ENCODE data around the gene PLCH1. TPM values are rescaled to one million over a fixed set of nuclear protein-coding genes. Genes with fewer than 3 reads are reported as not detected.

The PLCH1 gene
- total RNA-seq, 6 experiments from 2014 or later = not detected

- DNase-seq = no peak
- H3K9me3 Mint-ChIP-seq = no peaks in the 10 kb centered on the region
- H3K27me3 Mint-ChIP-seq (ENCODE audit: insufficient read depth) = no peaks in the 10 kb centered on the region; the same call in 1 of the 2 replicates
- no peak overlapping the region for H3K27ac Mint-ChIP-seq
- H3K4me3 Mint-ChIP-seq = no peak overlapping the region
- H3K36me3 Mint-ChIP-seq (ENCODE audit: low read depth) = peaks cover 19% of the 10 kb centered on the region
- TF ChIP-seq CTCF (IDR thresholded peaks at IDR 0.05) = no peak
- H3K4me1 Mint-ChIP-seq (ENCODE audit: low read depth) = peaks cover 3% of the 10 kb centered on the region; the same call in 1 of the 2 replicates
Observed at GRCh38 chr3:155771126-155771525, 26.3 kb upstream of the PLCH1 start.

GRCh38 chr3:155766206-155766605 lies 21.3 kb upstream of the PLCH1 start:
- Mint-ChIP-seq H3K27me3 (ENCODE audit: insufficient read depth) (no peaks in the 10 kb centered on the region; the same call in 1 of the 2 replicates), H3K9me3 (no peaks in the 10 kb centered on the region), H3K4me3 (no peak overlapping the region), H3K36me3 (ENCODE audit: low read depth) (peaks cover 14% of the 10 kb centered on the region), H3K4me1 (ENCODE audit: low read depth) (peaks cover 5% of the 10 kb centered on the region; the same call in 1 of the 2 replicates), H3K27ac (no peak overlapping the region; the same call in 1 of the 2 replicates)
- DNase-seq = no peak
- no peak for TF ChIP-seq CTCF (IDR thresholded peaks at IDR 0.05)

- H3K4me3 Mint-ChIP-seq = no peak overlapping the region
- H3K9me3 Mint-ChIP-seq = no peaks in the 10 kb centered on the region
- no peak overlapping the region for H3K27ac Mint-ChIP-seq
- peaks cover 5% of the 10 kb centered on the region; the same call in 1 of the 2 replicates for H3K4me1 Mint-ChIP-seq (ENCODE audit: low read depth)
- DNase-seq = no peak
- H3K36me3 Mint-ChIP-seq (ENCODE audit: low read depth) = no peaks in the 10 kb centered on the region
- no peaks in the 10 kb centered on the region; the same call in 1 of the 2 replicates for H3K27me3 Mint-ChIP-seq (ENCODE audit: insufficient read depth)
- no peak for TF ChIP-seq CTCF (IDR thresholded peaks at IDR 0.05)
Observed at GRCh38 chr3:155763870-155764463, 19.1 kb upstream of the PLCH1 start.

GRCh38 chr3:155760653-155761052 lies 15.8 kb upstream of the PLCH1 start:
- H3K9me3 Mint-ChIP-seq = no peaks in the 10 kb centered on the region
- no peak for TF ChIP-seq CTCF (IDR thresholded peaks at IDR 0.05)
- H3K4me1 Mint-ChIP-seq (ENCODE audit: low read depth) = no peaks in the 10 kb centered on the region
- no peak overlapping the region for H3K27ac Mint-ChIP-seq
- no peak overlapping the region for H3K4me3 Mint-ChIP-seq
- H3K27me3 Mint-ChIP-seq (ENCODE audit: insufficient read depth) = no peaks in the 10 kb centered on the region; the same call in 1 of the 2 replicates
- no peaks in the 10 kb centered on the region for H3K36me3 Mint-ChIP-seq (ENCODE audit: low read depth)
- DNase-seq = no peak

- no peak for TF ChIP-seq CTCF (IDR thresholded peaks at IDR 0.05)
- Mint-ChIP-seq H3K4me1 (ENCODE audit: low read depth) (no peaks in the 10 kb centered on the region), H3K36me3 (ENCODE audit: low read depth) (no peaks in the 10 kb centered on the region), H3K27ac (no peak overlapping the region), H3K4me3 (no peak overlapping the region), H3K9me3 (no peaks in the 10 kb centered on the region), H3K27me3 (ENCODE audit: insufficient read depth) (no peaks in the 10 kb centered on the region; the same call in 1 of the 2 replicates)
- DNase-seq = no peak
Observed at GRCh38 chr3:155757577-155757976, 12.7 kb upstream of the PLCH1 start.

All from HFFc6 (cell line).